IMR-90 (cell line): ENCODE measurements around the gene BAZ1A. TPM values are rescaled to one million over a fixed set of nuclear protein-coding genes. Genes with fewer than 3 reads are reported as not detected.

Experiments used
- ATAC-seq: fragments of 200-7000 bp; cut with Tn5 transposase; 2 replicates; pipeline ENCODE4 v1.9.1; 2020; ENCODE audit warnings: low read depth, mild to moderate bottlenecking, moderate library complexity
- BruUV-seq: library from RNA; stranded (reverse); fragments of 400-500 nt; replicated peaks from 2 replicates; lab custom pipeline; 2021; lab: Mats Ljungman, UMichigan
- CTCF ChIA-PET: fragments of 300-600 bp; formaldehyde crosslinking; extraction: SDS; loops from one replicate; lab custom pipeline; 2021; ENCODE audit warnings: antibody characterized with exemption; lab: Yijun Ruan, JAX
- POLR2A ChIA-PET: fragments of 300-600 bp; sonication (Branson Sonifier 250); formaldehyde crosslinking; loops from one replicate; lab custom pipeline; 2022; ENCODE audit warnings: antibody characterized with exemption; ENCODE audit not compliant: unreplicated experiment; lab: Charles Lee
- DNase-seq: peaks from one replicate; pipeline ENCODE4 v3.0.0; 2013
- H2AFZ ChIP-seq: replicated peaks from 2 replicates; pipeline ENCODE3; 2013; ENCODE audit warnings: low read length, mild to moderate bottlenecking; ENCODE audit not compliant: poor library complexity
- H2AK5ac ChIP-seq: 2 replicates; pipeline ENCODE4 v1.6.1; 2013; ENCODE audit warnings: low read depth, low read length, inconsistent platforms
- H2AK9ac ChIP-seq: replicated peaks from 2 replicates; pipeline ENCODE3; 2013; ENCODE audit warnings: mild to moderate bottlenecking, low read depth, low read length, moderate library complexity; ENCODE audit not compliant: poor library complexity
- H2BK120ac ChIP-seq: 2 replicates; pipeline ENCODE4 v1.6.1; 2013; ENCODE audit warnings: low read depth, low read length, inconsistent platforms
- H2BK15ac ChIP-seq: 3 replicates; pipeline ENCODE4 v1.6.1; 2013; ENCODE audit warnings: low read depth, low read length, inconsistent platforms
- H2BK20ac ChIP-seq: 2 replicates; pipeline ENCODE4 v1.6.1; 2013; ENCODE audit warnings: low read depth, mild to moderate bottlenecking, inconsistent platforms, low read length, moderate library complexity
- H2BK5ac ChIP-seq: 2 replicates; pipeline ENCODE4 v1.6.1; 2013; ENCODE audit warnings: mild to moderate bottlenecking, low read depth, low read length, inconsistent platforms; ENCODE audit not compliant: poor library complexity, severe bottlenecking
- H3K14ac ChIP-seq: replicated peaks from 2 replicates; pipeline ENCODE4 v1.6.1; 2013; ENCODE audit warnings: low read depth, low read length, inconsistent platforms
- H3K18ac ChIP-seq: 2 replicates; pipeline ENCODE4 v1.6.1; 2013; ENCODE audit warnings: low read depth, low read length, control low read depth
- H3K23ac ChIP-seq: 2 replicates; pipeline ENCODE4 v1.6.1; 2013; ENCODE audit warnings: low read depth, low read length, inconsistent platforms
- H3K27ac ChIP-seq: 2 replicates; pipeline ENCODE4 v1.5.1; 2013; ENCODE audit warnings: mild to moderate bottlenecking, control low read depth, low read length; ENCODE audit not compliant: insufficient read depth
- H3K27me3 ChIP-seq: 2 replicates; pipeline ENCODE4 v1.6.1; 2013; ENCODE audit warnings: low read length; ENCODE audit not compliant: control insufficient read depth, insufficient read depth
- H3K36me3 ChIP-seq: 2 replicates; pipeline ENCODE4 v1.6.1; 2013; ENCODE audit warnings: low read length, mixed read lengths; ENCODE audit not compliant: control insufficient read depth, insufficient read depth
- H3K4ac ChIP-seq: 2 replicates; pipeline ENCODE4 v1.6.1; 2013; ENCODE audit warnings: low read depth, low read length, inconsistent platforms
- H3K4me1 ChIP-seq: 2 replicates; pipeline ENCODE4 v1.6.1; 2013; ENCODE audit warnings: low read length, mixed read lengths; ENCODE audit not compliant: control insufficient read depth, insufficient read depth
- H3K4me2 ChIP-seq: 2 replicates; pipeline ENCODE4 v1.6.1; 2013; ENCODE audit warnings: low read depth, mild to moderate bottlenecking, control low read depth, low read length, moderate library complexity
- H3K4me3 ChIP-seq: 2 replicates; pipeline ENCODE4 v1.5.1; 2013; ENCODE audit warnings: low read depth, mild to moderate bottlenecking, control low read depth, low read length, moderate library complexity; ENCODE audit not compliant: insufficient read depth
- H3K56ac ChIP-seq: 2 replicates; pipeline ENCODE4 v1.6.1; 2013; ENCODE audit warnings: low read length, inconsistent platforms; ENCODE audit not compliant: insufficient read depth; ENCODE audit errors: extremely low read depth
- H3K79me1 ChIP-seq, 2 experiments: 2 replicates each; pipeline ENCODE4 v1.6.1; 2013; ENCODE audit warnings: low read length in 2 of 2, inconsistent platforms in 1 of 2, low read depth in 1 of 2
- H3K9ac ChIP-seq: 2 replicates; pipeline ENCODE4 v1.6.1; 2013; ENCODE audit warnings: low read depth, low read length, control low read depth
- H3K9me1 ChIP-seq: 2 replicates; pipeline ENCODE4 v1.6.1; 2013; ENCODE audit warnings: low read length, inconsistent platforms; ENCODE audit not compliant: insufficient read depth
- H3K9me3 ChIP-seq: 2 replicates; pipeline ENCODE4 v1.6.1; 2013; ENCODE audit warnings: low read length; ENCODE audit not compliant: control insufficient read depth, insufficient read depth
- H4K20me1 ChIP-seq: 2 replicates; pipeline ENCODE4 v1.6.1; 2013; ENCODE audit warnings: low read length, inconsistent platforms; ENCODE audit not compliant: insufficient read depth
- H4K5ac ChIP-seq: 2 replicates; pipeline ENCODE4 v1.6.1; 2013; ENCODE audit warnings: mild to moderate bottlenecking, low read depth, low read length, control low read depth
- H4K8ac ChIP-seq, 2 experiments: 2 replicates each; pipeline ENCODE4 v1.6.1; 2013; ENCODE audit warnings: low read depth in 2 of 2, low read length in 2 of 2, control low read depth in 1 of 2, inconsistent platforms in 1 of 2
- H4K91ac ChIP-seq: 2 replicates; pipeline ENCODE4 v1.6.1; 2013; ENCODE audit warnings: low read depth, low read length, inconsistent platforms; ENCODE audit not compliant: insufficient read depth
- BHLHE40 ChIP-seq: fragments of 150-350 bp; IDR thresholded peaks from 2 replicates; pipeline ENCODE4 v1.6.1; 2016; ENCODE audit warnings: mild to moderate bottlenecking, low read depth, low read length
- CEBPB ChIP-seq: IDR thresholded peaks from 2 replicates; pipeline ENCODE4 v1.6.1; 2012; ENCODE audit warnings: low read depth, low read length, improper control_type of control experiment
- CHD1 ChIP-seq: IDR thresholded peaks from 2 replicates; pipeline ENCODE4 v1.6.1; 2012; ENCODE audit warnings: low read depth, low read length, improper control_type of control experiment
- FOS ChIP-seq: fragments of 150-350 bp; IDR thresholded peaks from 2 replicates; pipeline ENCODE4 v1.6.1; 2016; ENCODE audit warnings: low read depth, low read length
- MAFK ChIP-seq: IDR thresholded peaks from 2 replicates; pipeline ENCODE4 v1.6.1; 2012; ENCODE audit warnings: low read depth, low read length, improper control_type of control experiment
- MAZ ChIP-seq: IDR thresholded peaks from 2 replicates; pipeline ENCODE4 v1.6.1; 2012; ENCODE audit warnings: low read depth, mild to moderate bottlenecking, low read length, improper control_type of control experiment, moderate library complexity, borderline replicate concordance
- MXI1 ChIP-seq: IDR thresholded peaks from 2 replicates; pipeline ENCODE4 v1.6.1; 2012; ENCODE audit warnings: low read depth, mild to moderate bottlenecking, low read length, moderate library complexity, borderline replicate concordance
- NFE2L2 ChIP-seq: fragments of 150-350 bp; IDR thresholded peaks from 2 replicates; pipeline ENCODE4 v1.6.1; 2016; ENCODE audit warnings: low read depth, mild to moderate bottlenecking, low read length
- POLR2A ChIP-seq: IDR thresholded peaks from 2 replicates; pipeline ENCODE4 v1.6.1; 2012; ENCODE audit warnings: mild to moderate bottlenecking, low read depth, low read length
- RAD21 ChIP-seq: IDR thresholded peaks from 2 replicates; pipeline ENCODE4 v1.6.1; 2012; ENCODE audit warnings: low read length, improper control_type of control experiment
- RCOR1 ChIP-seq: IDR thresholded peaks from 2 replicates; pipeline ENCODE4 v1.6.1; 2012; ENCODE audit warnings: mild to moderate bottlenecking, low read length, improper control_type of control experiment; ENCODE audit not compliant: insufficient replicate concordance
- RFX5 ChIP-seq: IDR thresholded peaks from 2 replicates; pipeline ENCODE4 v1.8.0; 2012; ENCODE audit warnings: low read depth, mild to moderate bottlenecking, low read length, moderate library complexity
- SMC3 ChIP-seq: fragments of 150-350 bp; IDR thresholded peaks from 2 replicates; pipeline ENCODE4 v1.6.1; 2016; ENCODE audit warnings: low read depth, mild to moderate bottlenecking, antibody characterized with exemption, low read length, moderate library complexity
- WGBS, 2 experiments: methylation state at CpG; one replicate each; pipeline versions ENCODE4 v1.1.5 to v1.1.7; 2013; ENCODE audit warnings: missing lambda C conversion rate in 2 of 2; ENCODE audit not compliant: insufficient read length in 1 of 2; ENCODE audit errors: extremely low coverage in 2 of 2; 5-methylcytosine and 5-hydroxymethylcytosine counted together
- dilution Hi-C: fragments of 300-500 bp; cut with HindIII; formaldehyde crosslinking; loops from one replicate; pipeline ENCODE4 v1.14.3; 2018; ENCODE audit warnings: low sequenced_read_pairs; ENCODE audit not compliant: unreplicated experiment
- in situ Hi-C: fragments of 300-500 bp; cut with MboI; formaldehyde crosslinking; loops from 3 replicates; pipeline ENCODE4 v1.14.3; 2019; ENCODE audit warnings: low sequenced_read_pairs, inconsistent platforms, mixed read lengths
- intact Hi-C: fragments of 100-400 bp; cut with micrococcal nuclease; formaldehyde crosslinking; loops from 2 replicates; pipeline ENCODE4 v1.10.0; 2022
- polyA plus RNA-seq, 3 experiments: library from polyadenylated mRNA; depleted of rRNA; stranded (reverse); fragments of >200 nt; gene quantifications; 2 replicates each; pipeline ENCODE4 v1.2.3, GENCODE V29; 2012; ENCODE audit warnings: low replicate concordance in 1 of 3
- total RNA-seq: library from RNA; depleted of rRNA; stranded (reverse); fragments of >200 nt; gene quantifications from 2 replicates; pipeline ENCODE4 v1.2.3, GENCODE V29; 2012
- TF ChIP-seq, protein P1 (sequence below): fragments of 150-350 bp; IDR thresholded peaks from 2 replicates; pipeline ENCODE4 v1.6.1; 2016; ENCODE audit warnings: low read depth, mild to moderate bottlenecking, low read length, moderate library complexity, borderline replicate concordance
- TF ChIP-seq, protein P2 (sequence below): fragments of 150-350 bp; IDR thresholded peaks from 2 replicates; pipeline ENCODE4 v1.6.1; 2017; ENCODE audit warnings: mild to moderate bottlenecking, antibody characterized with exemption, low read length, low read depth
- TF ChIP-seq, protein P3 (sequence below): conservative IDR thresholded peaks from 2 replicates; pipeline ENCODE4 v1.5.1; 2012; ENCODE audit warnings: mild to moderate bottlenecking, low read depth, low read length, improper control_type of control experiment

Gene BAZ1A
- total and polyA plus RNA-seq, 2 of the 4 experiments (the other 2 are of a cell fraction): 15.3 to 23.8 TPM

DNA sequence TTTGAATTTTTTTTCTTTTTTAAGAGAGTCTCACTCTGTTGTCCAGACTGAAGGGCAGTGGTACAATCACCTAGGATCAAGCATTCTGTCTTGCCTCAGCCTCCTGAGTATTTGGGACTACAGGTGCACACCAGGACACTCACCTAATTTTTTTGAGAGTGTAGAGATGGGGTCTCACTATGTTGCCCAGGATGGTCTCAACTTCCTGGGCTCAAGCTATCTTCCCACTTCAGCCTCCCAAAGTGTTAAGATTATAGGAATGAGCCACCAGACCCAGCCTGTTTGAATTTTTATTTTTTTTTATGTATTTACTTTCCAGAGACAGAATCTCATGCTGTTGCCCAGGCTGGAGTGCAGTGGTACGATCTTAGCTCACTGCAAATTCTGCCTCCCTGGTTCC, 11.3 kb downstream of the BAZ1A start:
- H3K27ac ChIP-seq: no peak overlapping the region
- no peak overlapping the region for H2BK20ac ChIP-seq
- peaks cover 4% of the 10 kb centered on the region; the same call in 1 of the 2 replicates for H3K9me1 ChIP-seq
- CTCF ChIA-PET: no interaction called here
- POLR2A ChIA-PET: no interaction called here
- no peak overlapping the region for H3K18ac ChIP-seq
- peaks cover 10% of the 10 kb centered on the region; the same call in 1 of the 2 replicates for H4K20me1 ChIP-seq
- H3K9ac ChIP-seq: no peak overlapping the region
- no peak overlapping the region for H4K91ac ChIP-seq
- dilution Hi-C loops: no loop called here
- no peaks in the 10 kb centered on the region for H3K9me3 ChIP-seq
- H3K4me2 ChIP-seq: no peak overlapping the region
- in situ Hi-C loops: no loop called here
- H4K8ac ChIP-seq: no peak overlapping the region
- no peak overlapping the region for H2BK5ac ChIP-seq
- no TSS peak for BruUV-seq
- ATAC-seq (no peak), DNase-seq (no peak)
- no peak overlapping the region for H3K56ac ChIP-seq
- no peak for TF ChIP-seq RFX5
- no peak for TF ChIP-seq MAZ
- TF ChIP-seq, protein P1, sequence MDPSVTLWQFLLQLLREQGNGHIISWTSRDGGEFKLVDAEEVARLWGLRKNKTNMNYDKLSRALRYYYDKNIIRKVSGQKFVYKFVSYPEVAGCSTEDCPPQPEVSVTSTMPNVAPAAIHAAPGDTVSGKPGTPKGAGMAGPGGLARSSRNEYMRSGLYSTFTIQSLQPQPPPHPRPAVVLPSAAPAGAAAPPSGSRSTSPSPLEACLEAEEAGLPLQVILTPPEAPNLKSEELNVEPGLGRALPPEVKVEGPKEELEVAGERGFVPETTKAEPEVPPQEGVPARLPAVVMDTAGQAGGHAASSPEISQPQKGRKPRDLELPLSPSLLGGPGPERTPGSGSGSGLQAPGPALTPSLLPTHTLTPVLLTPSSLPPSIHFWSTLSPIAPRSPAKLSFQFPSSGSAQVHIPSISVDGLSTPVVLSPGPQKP: no peak
- no peak for TF ChIP-seq NFE2L2
- TF ChIP-seq BHLHE40: no peak
- no peak for TF ChIP-seq MAFK
- TF ChIP-seq, protein P2, sequence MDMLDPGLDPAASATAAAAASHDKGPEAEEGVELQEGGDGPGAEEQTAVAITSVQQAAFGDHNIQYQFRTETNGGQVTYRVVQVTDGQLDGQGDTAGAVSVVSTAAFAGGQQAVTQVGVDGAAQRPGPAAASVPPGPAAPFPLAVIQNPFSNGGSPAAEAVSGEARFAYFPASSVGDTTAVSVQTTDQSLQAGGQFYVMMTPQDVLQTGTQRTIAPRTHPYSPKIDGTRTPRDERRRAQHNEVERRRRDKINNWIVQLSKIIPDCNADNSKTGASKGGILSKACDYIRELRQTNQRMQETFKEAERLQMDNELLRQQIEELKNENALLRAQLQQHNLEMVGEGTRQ: no peak
- TF ChIP-seq RCOR1: no peak
- no peak for TF ChIP-seq POLR2A
- TF ChIP-seq MXI1: no peak
- no peak for TF ChIP-seq SMC3
- no peak for TF ChIP-seq RAD21
- TF ChIP-seq CEBPB: no peak
- TF ChIP-seq FOS: no peak
- no peak for TF ChIP-seq CHD1
- TF ChIP-seq, protein P3, sequence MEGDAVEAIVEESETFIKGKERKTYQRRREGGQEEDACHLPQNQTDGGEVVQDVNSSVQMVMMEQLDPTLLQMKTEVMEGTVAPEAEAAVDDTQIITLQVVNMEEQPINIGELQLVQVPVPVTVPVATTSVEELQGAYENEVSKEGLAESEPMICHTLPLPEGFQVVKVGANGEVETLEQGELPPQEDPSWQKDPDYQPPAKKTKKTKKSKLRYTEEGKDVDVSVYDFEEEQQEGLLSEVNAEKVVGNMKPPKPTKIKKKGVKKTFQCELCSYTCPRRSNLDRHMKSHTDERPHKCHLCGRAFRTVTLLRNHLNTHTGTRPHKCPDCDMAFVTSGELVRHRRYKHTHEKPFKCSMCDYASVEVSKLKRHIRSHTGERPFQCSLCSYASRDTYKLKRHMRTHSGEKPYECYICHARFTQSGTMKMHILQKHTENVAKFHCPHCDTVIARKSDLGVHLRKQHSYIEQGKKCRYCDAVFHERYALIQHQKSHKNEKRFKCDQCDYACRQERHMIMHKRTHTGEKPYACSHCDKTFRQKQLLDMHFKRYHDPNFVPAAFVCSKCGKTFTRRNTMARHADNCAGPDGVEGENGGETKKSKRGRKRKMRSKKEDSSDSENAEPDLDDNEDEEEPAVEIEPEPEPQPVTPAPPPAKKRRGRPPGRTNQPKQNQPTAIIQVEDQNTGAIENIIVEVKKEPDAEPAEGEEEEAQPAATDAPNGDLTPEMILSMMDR: no peak
- intact Hi-C loops: no loop called here
- H2AK9ac ChIP-seq: no peak overlapping the region
- no peak overlapping the region for H4K5ac ChIP-seq
- no peak overlapping the region for H2AFZ ChIP-seq
- WGBS, 2 experiments: no CpG with 5 or more reads among the region's 1 CpG
- no peak overlapping the region for H2AK5ac ChIP-seq
- H2BK120ac ChIP-seq: no peak overlapping the region
- no peaks in the 10 kb centered on the region for H3K4me1 ChIP-seq
- no peak overlapping the region for H3K23ac ChIP-seq
- no peak overlapping the region for H3K14ac ChIP-seq
- H3K4ac ChIP-seq: no peak overlapping the region
- H3K36me3 ChIP-seq: peaks cover 14% of the 10 kb centered on the region
- peaks cover 32 to 47% of the 10 kb centered on the region in 2 experiments for H3K79me1 ChIP-seq
- H3K27me3 ChIP-seq: no peaks in the 10 kb centered on the region
- no peak overlapping the region for H3K4me3 ChIP-seq
- no peak overlapping the region for H2BK15ac ChIP-seq
